T-helper 2 cell treated with Interferon-gamma antibody and Interleukin-4, amounts not matched to agents 5 μg/mL and 100 μg/mL, for 36 hours (primary cell): ENCODE results near the gene PIWIL4.
A peak's percentile ranks its signal among the peaks of the same experiment; 100 is the strongest.

Source experiments
- DNase-seq: peaks from one replicate; pipeline ENCODE4 v3.0.0; 2021; ENCODE audit warnings: low spot score
- H3K27ac Mint-ChIP-seq: one replicate; pipeline ENCODE4 v1.8.0; 2021; ENCODE audit warnings: mild to moderate bottlenecking, mixed read lengths
- H3K27me3 Mint-ChIP-seq: one replicate; pipeline ENCODE4 v1.8.0; 2021; ENCODE audit warnings: low read depth, mixed read lengths
- H3K36me3 Mint-ChIP-seq: one replicate; pipeline ENCODE4 v1.8.0; 2021; ENCODE audit warnings: low read depth, mixed read lengths
- H3K4me1 Mint-ChIP-seq: one replicate; pipeline ENCODE4 v1.8.0; 2021; ENCODE audit warnings: low read depth, mixed read lengths
- H3K4me3 Mint-ChIP-seq: one replicate; pipeline ENCODE4 v1.8.0; 2022; ENCODE audit warnings: mild to moderate bottlenecking, moderate library complexity, mixed read lengths
- H3K9me3 Mint-ChIP-seq: one replicate; pipeline ENCODE4 v1.8.0; 2021; ENCODE audit warnings: mixed read lengths

PIWIL4 gene

GRCh38 chr11:94583866-94584500 lies 16.8 kb downstream of the PIWIL4 start:
- no peaks in the 10 kb centered on the region for H3K27me3 Mint-ChIP-seq
- H3K4me1 Mint-ChIP-seq: no peaks in the 10 kb centered on the region
- H3K9me3 Mint-ChIP-seq: no peaks in the 10 kb centered on the region
- no peaks in the 10 kb centered on the region for H3K36me3 Mint-ChIP-seq
- no peak for DNase-seq
- no peak overlapping the region for H3K4me3 Mint-ChIP-seq
- no peak overlapping the region for H3K27ac Mint-ChIP-seq

GRCh38 chr11:94584978-94585377 lies 17.8 kb downstream of the PIWIL4 start:
- DNase-seq: no peak
- H3K27ac Mint-ChIP-seq: no peak overlapping the region
- H3K4me3 Mint-ChIP-seq: no peak overlapping the region
- no peaks in the 10 kb centered on the region for H3K27me3 Mint-ChIP-seq
- no peaks in the 10 kb centered on the region for H3K36me3 Mint-ChIP-seq
- no peaks in the 10 kb centered on the region for H3K9me3 Mint-ChIP-seq
- H3K4me1 Mint-ChIP-seq: no peaks in the 10 kb centered on the region

GRCh38 chr11:94585399-94585798 lies 18.2 kb downstream of the PIWIL4 start:
- H3K36me3 Mint-ChIP-seq: no peaks in the 10 kb centered on the region
- H3K27ac Mint-ChIP-seq: no peak overlapping the region
- no peaks in the 10 kb centered on the region for H3K27me3 Mint-ChIP-seq
- H3K9me3 Mint-ChIP-seq: no peaks in the 10 kb centered on the region
- H3K4me1 Mint-ChIP-seq: no peaks in the 10 kb centered on the region
- no peak overlapping the region for H3K4me3 Mint-ChIP-seq
- no peak for DNase-seq

GRCh38 chr11:94586546-94586945 lies 19.4 kb downstream of the PIWIL4 start:
- Mint-ChIP-seq H3K27me3 (no peaks in the 10 kb centered on the region), H3K4me3 (no peak overlapping the region), H3K9me3 (no peaks in the 10 kb centered on the region), H3K36me3 (no peaks in the 10 kb centered on the region), H3K4me1 (no peaks in the 10 kb centered on the region), H3K27ac (no peak overlapping the region)
- no peak for DNase-seq

- Mint-ChIP-seq H3K27me3 (no peaks in the 10 kb centered on the region), H3K9me3 (no peaks in the 10 kb centered on the region), H3K36me3 (no peaks in the 10 kb centered on the region), H3K4me1 (no peaks in the 10 kb centered on the region), H3K27ac (no peak overlapping the region), H3K4me3 (no peak overlapping the region)
- DNase-seq: no peak
Measured at GRCh38 chr11:94586978-94587377, 19.8 kb downstream of the PIWIL4 start.

- Mint-ChIP-seq H3K27ac (no peak overlapping the region), H3K27me3 (no peaks in the 10 kb centered on the region), H3K4me1 (no peaks in the 10 kb centered on the region), H3K9me3 (no peaks in the 10 kb centered on the region), H3K4me3 (no peak overlapping the region), H3K36me3 (no peaks in the 10 kb centered on the region)
- no peak for DNase-seq
Measured at GRCh38 chr11:94588366-94588942, 21.3 kb downstream of the PIWIL4 start.

- no peaks in the 10 kb centered on the region for H3K9me3 Mint-ChIP-seq
Measured at GRCh38 chr11:94590352-94591041, 23.3 kb downstream of the PIWIL4 start.

GRCh38 chr11:94593030-94593429 lies 25.9 kb downstream of the PIWIL4 start:
- Mint-ChIP-seq H3K4me1 (no peaks in the 10 kb centered on the region), H3K27me3 (no peaks in the 10 kb centered on the region), H3K9me3 (no peaks in the 10 kb centered on the region), H3K27ac (no peak overlapping the region), H3K4me3 (no peak overlapping the region), H3K36me3 (no peaks in the 10 kb centered on the region)
- no peak for DNase-seq

More at GRCh38 chr11:94590352-94591041, 23.3 kb downstream of the PIWIL4 start:
- Mint-ChIP-seq H3K4me1 (no peaks in the 10 kb centered on the region), H3K27ac (no peak overlapping the region), H3K4me3 (no peak overlapping the region), H3K36me3 (no peaks in the 10 kb centered on the region), H3K27me3 (no peaks in the 10 kb centered on the region)
- DNase-seq: no peak

- Mint-ChIP-seq H3K4me1 (no peaks in the 10 kb centered on the region), H3K27ac (no peak overlapping the region), H3K27me3 (no peaks in the 10 kb centered on the region), H3K36me3 (no peaks in the 10 kb centered on the region), H3K9me3 (no peaks in the 10 kb centered on the region), H3K4me3 (no peak overlapping the region)
- DNase-seq: no peak
Measured at GRCh38 chr11:94595076-94595475, 27.9 kb downstream of the PIWIL4 start.

GRCh38 chr11:94597896-94598295 lies 30.7 kb downstream of the PIWIL4 start:
- no peak for DNase-seq
- H3K36me3 Mint-ChIP-seq: no peaks in the 10 kb centered on the region
- no peaks in the 10 kb centered on the region for H3K9me3 Mint-ChIP-seq
- no peak overlapping the region for H3K4me3 Mint-ChIP-seq
- no peaks in the 10 kb centered on the region for H3K4me1 Mint-ChIP-seq
- no peak overlapping the region for H3K27ac Mint-ChIP-seq
- H3K27me3 Mint-ChIP-seq: no peaks in the 10 kb centered on the region

GRCh38 chr11:94599510-94599909 lies 32.3 kb downstream of the PIWIL4 start:
- H3K4me3 Mint-ChIP-seq: no peak overlapping the region
- no peak overlapping the region for H3K27ac Mint-ChIP-seq
- H3K36me3 Mint-ChIP-seq: no peaks in the 10 kb centered on the region

GRCh38 chr11:94602430-94603372 lies 35.5 kb downstream of the PIWIL4 start:
- DNase-seq: peak; percentile 32
- H3K9me3 Mint-ChIP-seq: no peaks in the 10 kb centered on the region
- no peak overlapping the region for H3K4me3 Mint-ChIP-seq
- H3K27ac Mint-ChIP-seq: no peak overlapping the region
- H3K36me3 Mint-ChIP-seq: no peaks in the 10 kb centered on the region
- H3K27me3 Mint-ChIP-seq: peaks cover 2% of the 10 kb centered on the region
- no peaks in the 10 kb centered on the region for H3K4me1 Mint-ChIP-seq

More at GRCh38 chr11:94599510-94599909, 32.3 kb downstream of the PIWIL4 start:
- Mint-ChIP-seq H3K4me1 (no peaks in the 10 kb centered on the region), H3K27me3 (peaks cover under 1% of the 10 kb centered on the region), H3K9me3 (no peaks in the 10 kb centered on the region)
- DNase-seq: no peak

- no peak for DNase-seq
- peaks cover 2% of the 10 kb centered on the region for H3K27me3 Mint-ChIP-seq
- H3K4me1 Mint-ChIP-seq: no peaks in the 10 kb centered on the region
- no peak overlapping the region for H3K27ac Mint-ChIP-seq
- no peak overlapping the region for H3K4me3 Mint-ChIP-seq
- H3K36me3 Mint-ChIP-seq: no peaks in the 10 kb centered on the region
- no peaks in the 10 kb centered on the region for H3K9me3 Mint-ChIP-seq
Measured at GRCh38 chr11:94603587-94603986, 36.4 kb downstream of the PIWIL4 start.

GRCh38 chr11:94604482-94604881 lies 37.3 kb downstream of the PIWIL4 start:
- no peaks in the 10 kb centered on the region for H3K36me3 Mint-ChIP-seq
- no peak overlapping the region for H3K27ac Mint-ChIP-seq
- no peaks in the 10 kb centered on the region for H3K4me1 Mint-ChIP-seq
- no peak overlapping the region for H3K4me3 Mint-ChIP-seq
- DNase-seq: no peak
- peaks cover 2% of the 10 kb centered on the region for H3K27me3 Mint-ChIP-seq
- no peaks in the 10 kb centered on the region for H3K9me3 Mint-ChIP-seq
